Measurements from ENCODE around the gene STIM2. TPM values are rescaled to one million over a fixed set of nuclear protein-coding genes. Genes with fewer than 3 reads are reported as not detected.

Gene STIM2
- total RNA-seq, 2 donors from 2014 or later, result 23.2 to 24.5 TPM

- no peak for DNase-seq
- Histone ChIP-seq H3K36me3 (ENCODE audit: control insufficient read depth, insufficient read depth, low read length) (no peaks in the 10 kb centered on the region), H3K9ac (ENCODE audit: extremely low read depth, low read length, poor library complexity, severe bottlenecking) (no peak overlapping the region), H3K4me1 (ENCODE audit: control insufficient read depth, insufficient read depth, low read length) (no peaks in the 10 kb centered on the region), H3K9me3 (ENCODE audit: control insufficient read depth, low read length) (no peaks in the 10 kb centered on the region), H3K27me3 (ENCODE audit: control insufficient read depth, insufficient read depth, low read length, poor library complexity, severe bottlenecking) (no peaks in the 10 kb centered on the region), H3K27ac (ENCODE audit: low read depth, low read length) (no peak overlapping the region), H3K4me3 (ENCODE audit: low read length) (no peak overlapping the region)
- Mint-ChIP-seq H3K4me1 (peaks cover 3% of the 10 kb centered on the region), H3K4me3 (no peak overlapping the region), H3K27me3 (ENCODE audit: insufficient read depth) (no peaks in the 10 kb centered on the region), H3K36me3 (ENCODE audit: low read depth) (peaks cover 8% of the 10 kb centered on the region), H3K9me3 (peaks cover 5% of the 10 kb centered on the region), H3K27ac (no peak overlapping the region)
- no peak for TF ChIP-seq CTCF (conservative IDR thresholded peaks at IDR 0.05)
- WGBS, 2 experiments (ENCODE audit: insufficient coverage in 1 of 2, insufficient read length in 1 of 2), result 100% methylated on average over 2 of the region's 2 CpGs; no CpG with 5 or more reads in 1 of the 2 experiments
These were observed 25.3 kb downstream of the STIM2 start for GRCh38 chr4:26885912-26886274.

- no peaks in the 10 kb centered on the region for H3K36me3 ChIP-seq (ENCODE audit: control insufficient read depth, insufficient read depth, low read length)
- Mint-ChIP-seq H3K4me3 (no peak overlapping the region), H3K36me3 (ENCODE audit: low read depth) (peaks cover 10% of the 10 kb centered on the region), H3K27me3 (ENCODE audit: insufficient read depth) (no peaks in the 10 kb centered on the region), H3K4me1 (peaks cover 3% of the 10 kb centered on the region), H3K9me3 (peaks cover 9% of the 10 kb centered on the region), H3K27ac (no peak overlapping the region)
- WGBS, 2 experiments (ENCODE audit: insufficient coverage in 1 of 2, insufficient read length in 1 of 2), result 50 to 100% methylated on average over 1 to 2 of the region's 3 CpGs
- no peak overlapping the region for H3K9ac ChIP-seq (ENCODE audit: extremely low read depth, low read length, poor library complexity, severe bottlenecking)
- H3K27ac ChIP-seq (ENCODE audit: low read depth, low read length), result no peak overlapping the region
- DNase-seq, result no peak
- no peak for TF ChIP-seq CTCF (conservative IDR thresholded peaks at IDR 0.05)
- no peaks in the 10 kb centered on the region for H3K9me3 ChIP-seq (ENCODE audit: control insufficient read depth, low read length)
- no peaks in the 10 kb centered on the region for H3K4me1 ChIP-seq (ENCODE audit: control insufficient read depth, insufficient read depth, low read length)
- H3K4me3 ChIP-seq (ENCODE audit: low read length), result no peak overlapping the region
- no peaks in the 10 kb centered on the region for H3K27me3 ChIP-seq (ENCODE audit: control insufficient read depth, insufficient read depth, low read length, poor library complexity, severe bottlenecking)
These were observed 26.5 kb downstream of the STIM2 start for GRCh38 chr4:26887143-26887542.

GRCh38 chr4:26887809-26888208, 27.2 kb downstream of the STIM2 start:
- H3K27ac Mint-ChIP-seq, result no peak overlapping the region

More at GRCh38 chr4:26887809-26888208, 27.2 kb downstream of the STIM2 start:
- Mint-ChIP-seq H3K36me3 (ENCODE audit: low read depth) (peaks cover 11% of the 10 kb centered on the region), H3K9me3 (peaks cover 10% of the 10 kb centered on the region), H3K27me3 (ENCODE audit: insufficient read depth) (no peaks in the 10 kb centered on the region), H3K4me3 (no peak overlapping the region), H3K4me1 (peaks cover 3% of the 10 kb centered on the region)
- Histone ChIP-seq H3K9me3 (ENCODE audit: control insufficient read depth, low read length) (no peaks in the 10 kb centered on the region), H3K4me3 (ENCODE audit: low read length) (no peak overlapping the region), H3K9ac (ENCODE audit: extremely low read depth, low read length, poor library complexity, severe bottlenecking) (no peak overlapping the region), H3K27ac (ENCODE audit: low read depth, low read length) (no peak overlapping the region), H3K4me1 (ENCODE audit: control insufficient read depth, insufficient read depth, low read length) (no peaks in the 10 kb centered on the region), H3K27me3 (ENCODE audit: control insufficient read depth, insufficient read depth, low read length, poor library complexity, severe bottlenecking) (no peaks in the 10 kb centered on the region), H3K36me3 (ENCODE audit: control insufficient read depth, insufficient read depth, low read length) (no peaks in the 10 kb centered on the region)
- WGBS, 2 experiments (ENCODE audit: insufficient coverage in 1 of 2, insufficient read length in 1 of 2), result 98% methylated on average over 2 of the region's 2 CpGs; no CpG with 5 or more reads in 1 of the 2 experiments
- no peak for DNase-seq
- TF ChIP-seq CTCF (conservative IDR thresholded peaks at IDR 0.05), result no peak
